GM12878 (cell line): ENCODE data around the gene CNNM2. TPM values are rescaled to one million over a fixed set of nuclear protein-coding genes. Genes with fewer than 3 reads are reported as not detected.

Experiments
- MYC ChIP-seq: IDR thresholded peaks from 2 replicates; pipeline ENCODE4 v1.6.1; 2011; ENCODE audit warnings: mild to moderate bottlenecking, low read length, moderate library complexity, inconsistent platforms; ENCODE audit not compliant: insufficient read depth, insufficient replicate concordance, insufficient read length, severe bottlenecking
- PAX8 ChIP-seq: fragments of 450-650 bp; IDR thresholded peaks from 2 replicates; pipeline ENCODE4 v1.6.1; 2017; ENCODE audit warnings: mild to moderate bottlenecking, moderate library complexity
- RUNX3 ChIP-seq: IDR thresholded peaks from 2 replicates; pipeline ENCODE4 v1.6.1; 2012; ENCODE audit warnings: low read length, inconsistent platforms
- ZZZ3 ChIP-seq: IDR thresholded peaks from 2 replicates; pipeline ENCODE4 v1.6.1; 2011; ENCODE audit warnings: low read depth; ENCODE audit not compliant: control insufficient read depth, insufficient read length
- polyA plus RNA-seq, 11 experiments: library from polyadenylated mRNA; depleted of rRNA in 4 of 11; unstranded in 6 of 11; stranded (reverse) in 5 of 11; fragments of >200 nt; fragmentation: Nextera tagmentation in 4 of 11; fragmentation: Illumina TruSeq in 1 of 11; extraction: Ambion mirVana in 4 of 11; extraction: Trizol in 1 of 11; gene quantifications; 1 replicate in 1 of 11; 2 replicates in 10 of 11; pipeline versions ENCODE4 v1.2.1 to v1.2.3, GENCODE V29; 2011 to 2016; ENCODE audit warnings: inconsistent platforms in 2 of 11, missing spikeins in 2 of 11, low read depth in 1 of 11
- total RNA-seq, 4 experiments: library from RNA; depleted of rRNA in 3 of 4; stranded (reverse); fragments of >200 nt in 3 of 4; fragmentation: Illumina TruSeq in 1 of 4; extraction: Trizol in 1 of 4; gene quantifications; 2 replicates each; pipeline versions ENCODE4 v1.2.1 to v1.2.3, GENCODE V29; 2013 to 2021
- TF ChIP-seq, protein P1 (sequence below): fragments of 450-650 bp; formaldehyde crosslinking; IDR thresholded peaks from 2 replicates; pipeline ENCODE4 v1.4.0; 2020; ENCODE audit warnings: mild to moderate bottlenecking, moderate library complexity
- TF ChIP-seq, protein P2 (sequence below): fragments of 450-650 bp; IDR thresholded peaks from 2 replicates; pipeline ENCODE4 v1.6.1; 2017; ENCODE audit warnings: low read depth, mild to moderate bottlenecking, moderate library complexity

The CNNM2 gene
- total and polyA plus RNA-seq, 10 of the 15 experiments (the other 5 are each of a cell fraction or from before 2014, with no cell fraction given) = 0.18 to 7.3 (median 2.5) TPM

DNA sequence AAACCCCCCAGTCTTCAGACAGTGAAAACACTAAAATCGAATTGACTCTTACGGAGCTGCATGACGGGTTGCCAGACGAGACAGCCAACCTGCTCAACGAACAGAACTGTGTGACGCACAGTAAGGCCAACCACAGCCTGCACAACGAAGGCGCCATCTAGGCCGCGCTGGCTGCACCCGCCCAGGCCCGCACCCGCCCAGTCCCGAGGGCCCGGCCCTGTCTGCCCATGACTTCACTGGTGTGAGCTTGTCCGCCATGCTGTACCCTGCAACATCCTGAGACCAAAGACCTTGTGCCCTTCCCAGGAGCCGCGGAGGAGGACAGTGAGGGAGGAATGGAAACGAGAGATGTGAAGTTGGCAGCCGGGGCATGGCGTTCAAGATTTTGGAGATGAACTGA, 158.9 kb downstream of the CNNM2 start (continued):
- TF ChIP-seq, protein P1, sequence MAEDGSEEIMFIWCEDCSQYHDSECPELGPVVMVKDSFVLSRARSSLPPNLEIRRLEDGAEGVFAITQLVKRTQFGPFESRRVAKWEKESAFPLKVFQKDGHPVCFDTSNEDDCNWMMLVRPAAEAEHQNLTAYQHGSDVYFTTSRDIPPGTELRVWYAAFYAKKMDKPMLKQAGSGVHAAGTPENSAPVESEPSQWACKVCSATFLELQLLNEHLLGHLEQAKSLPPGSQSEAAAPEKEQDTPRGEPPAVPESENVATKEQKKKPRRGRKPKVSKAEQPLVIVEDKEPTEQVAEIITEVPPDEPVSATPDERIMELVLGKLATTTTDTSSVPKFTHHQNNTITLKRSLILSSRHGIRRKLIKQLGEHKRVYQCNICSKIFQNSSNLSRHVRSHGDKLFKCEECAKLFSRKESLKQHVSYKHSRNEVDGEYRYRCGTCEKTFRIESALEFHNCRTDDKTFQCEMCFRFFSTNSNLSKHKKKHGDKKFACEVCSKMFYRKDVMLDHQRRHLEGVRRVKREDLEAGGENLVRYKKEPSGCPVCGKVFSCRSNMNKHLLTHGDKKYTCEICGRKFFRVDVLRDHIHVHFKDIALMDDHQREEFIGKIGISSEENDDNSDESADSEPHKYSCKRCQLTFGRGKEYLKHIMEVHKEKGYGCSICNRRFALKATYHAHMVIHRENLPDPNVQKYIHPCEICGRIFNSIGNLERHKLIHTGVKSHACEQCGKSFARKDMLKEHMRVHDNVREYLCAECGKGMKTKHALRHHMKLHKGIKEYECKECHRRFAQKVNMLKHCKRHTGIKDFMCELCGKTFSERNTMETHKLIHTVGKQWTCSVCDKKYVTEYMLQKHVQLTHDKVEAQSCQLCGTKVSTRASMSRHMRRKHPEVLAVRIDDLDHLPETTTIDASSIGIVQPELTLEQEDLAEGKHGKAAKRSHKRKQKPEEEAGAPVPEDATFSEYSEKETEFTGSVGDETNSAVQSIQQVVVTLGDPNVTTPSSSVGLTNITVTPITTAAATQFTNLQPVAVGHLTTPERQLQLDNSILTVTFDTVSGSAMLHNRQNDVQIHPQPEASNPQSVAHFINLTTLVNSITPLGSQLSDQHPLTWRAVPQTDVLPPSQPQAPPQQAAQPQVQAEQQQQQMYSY (CRISPR knock-in tag) = no peak
- TF ChIP-seq MYC (no peak), RUNX3 (no peak), PAX8 (no peak), ZZZ3 (no peak)
- TF ChIP-seq, protein P2, sequence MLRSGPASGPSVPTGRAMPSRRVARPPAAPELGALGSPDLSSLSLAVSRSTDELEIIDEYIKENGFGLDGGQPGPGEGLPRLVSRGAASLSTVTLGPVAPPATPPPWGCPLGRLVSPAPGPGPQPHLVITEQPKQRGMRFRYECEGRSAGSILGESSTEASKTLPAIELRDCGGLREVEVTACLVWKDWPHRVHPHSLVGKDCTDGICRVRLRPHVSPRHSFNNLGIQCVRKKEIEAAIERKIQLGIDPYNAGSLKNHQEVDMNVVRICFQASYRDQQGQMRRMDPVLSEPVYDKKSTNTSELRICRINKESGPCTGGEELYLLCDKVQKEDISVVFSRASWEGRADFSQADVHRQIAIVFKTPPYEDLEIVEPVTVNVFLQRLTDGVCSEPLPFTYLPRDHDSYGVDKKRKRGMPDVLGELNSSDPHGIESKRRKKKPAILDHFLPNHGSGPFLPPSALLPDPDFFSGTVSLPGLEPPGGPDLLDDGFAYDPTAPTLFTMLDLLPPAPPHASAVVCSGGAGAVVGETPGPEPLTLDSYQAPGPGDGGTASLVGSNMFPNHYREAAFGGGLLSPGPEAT = no peak
- TF ChIP-seq, all 136 proteins: peak for 0
